ENCODE measurements around the gene ATXN3L.

GRCh38 chrX:13341491-13342101 is 21.7 kb upstream of the ATXN3L start:
- TF ChIP-seq CTCF (IDR thresholded peaks at IDR 0.05) (no peak), ZFX (IDR thresholded peaks at IDR 0.05; ENCODE audit: borderline replicate concordance) (no peak)
